A673 (cell line): ENCODE measurements around the gene ANKRD53. TPM values are rescaled to one million over a fixed set of nuclear protein-coding genes. Genes with fewer than 3 reads are reported as not detected.
A peak's percentile ranks its signal among the peaks of the same experiment; 100 is the strongest.

Source experiments
- BruUV-seq: library from RNA; stranded (reverse); fragments of 400-500 nt; replicated peaks from 2 replicates; lab custom pipeline; 2021; lab: Mats Ljungman, UMichigan
- CTCF ChIA-PET: fragments of 300-600 bp; sonication (Branson Sonifier 250); formaldehyde crosslinking; loops from one replicate; lab custom pipeline; 2022; ENCODE audit warnings: antibody characterized with exemption; lab: Charles Lee
- POLR2A ChIA-PET: fragments of 300-600 bp; sonication (Branson Sonifier 250); formaldehyde crosslinking; loops from one replicate; lab custom pipeline; 2022; ENCODE audit warnings: antibody characterized with exemption; ENCODE audit not compliant: low non-redundant PET; lab: Charles Lee
- DNase-seq: peaks from one replicate; pipeline ENCODE4 v3.0.0-alpha.2; 2015; ENCODE audit warnings: low spot score
- H3K27ac ChIP-seq: fragments of 200-600 bp; sonication (generic); 2 replicates; pipeline ENCODE4 v1.5.1; 2016; ENCODE audit warnings: mixed run types, low read depth, mild to moderate bottlenecking, mixed read lengths, antibody characterized with exemption, low read length; ENCODE audit not compliant: poor library complexity, severe bottlenecking
- H3K27me3 ChIP-seq: fragments of 200-600 bp; sonication (generic); replicated peaks from 2 replicates; pipeline ENCODE4 v1.6.1; 2017; ENCODE audit warnings: mixed run types, low read depth, mild to moderate bottlenecking, mixed read lengths, antibody characterized with exemption, low read length; ENCODE audit not compliant: insufficient read depth, poor library complexity
- H3K36me3 ChIP-seq: fragments of 200-600 bp; sonication (generic); 2 replicates; pipeline ENCODE4 v1.6.1; 2016; ENCODE audit warnings: mixed run types, mild to moderate bottlenecking, mixed read lengths, antibody characterized with exemption, low read length; ENCODE audit not compliant: insufficient read depth, poor library complexity, severe bottlenecking
- H3K4me1 ChIP-seq: fragments of 200-600 bp; sonication (generic); 2 replicates; pipeline ENCODE4 v1.6.1; 2017; ENCODE audit warnings: mixed run types, mild to moderate bottlenecking, mixed read lengths, antibody characterized with exemption, low read length; ENCODE audit not compliant: insufficient read depth, poor library complexity, severe bottlenecking
- H3K4me3 ChIP-seq: fragments of 200-600 bp; sonication (generic); 2 replicates; pipeline ENCODE4 v1.5.1; 2016; ENCODE audit warnings: low read depth, mixed run types, mild to moderate bottlenecking, mixed read lengths, low read length; ENCODE audit not compliant: poor library complexity, severe bottlenecking
- H3K9me3 ChIP-seq: fragments of 200-600 bp; sonication (generic); 2 replicates; pipeline ENCODE4 v1.6.1; 2016; ENCODE audit warnings: mixed run types, low read depth, mild to moderate bottlenecking, mixed read lengths, antibody characterized with exemption, low read length; ENCODE audit not compliant: poor library complexity, severe bottlenecking
- EZH2 ChIP-seq: fragments of 200-600 bp; sonication (generic); IDR thresholded peaks from 2 replicates; pipeline ENCODE4 v1.6.1; 2017; ENCODE audit warnings: borderline replicate concordance, low read depth, mild to moderate bottlenecking, mixed read lengths, antibody characterized with exemption, low read length; ENCODE audit not compliant: poor library complexity, severe bottlenecking
- intact Hi-C: fragments of 100-400 bp; cut with micrococcal nuclease; formaldehyde crosslinking; loops from one replicate; pipeline ENCODE4 v1.10.0; 2022; ENCODE audit not compliant: unreplicated experiment
- total RNA-seq: library from RNA; stranded (reverse); gene quantifications from 2 replicates; pipeline ENCODE4 v1.2.3, GENCODE V29; 2021
- TF ChIP-seq, protein P1 (sequence below): fragments of 300-800, 200-600 bp; sonication (generic); conservative IDR thresholded peaks from 2 replicates; pipeline ENCODE4 v1.5.1; 2017; ENCODE audit warnings: low read depth, mild to moderate bottlenecking, antibody characterized with exemption, low read length, moderate library complexity, mixed read lengths

Gene ANKRD53
- total RNA-seq, 1 experiment from 2014 or later = 0.64 TPM

DNA sequence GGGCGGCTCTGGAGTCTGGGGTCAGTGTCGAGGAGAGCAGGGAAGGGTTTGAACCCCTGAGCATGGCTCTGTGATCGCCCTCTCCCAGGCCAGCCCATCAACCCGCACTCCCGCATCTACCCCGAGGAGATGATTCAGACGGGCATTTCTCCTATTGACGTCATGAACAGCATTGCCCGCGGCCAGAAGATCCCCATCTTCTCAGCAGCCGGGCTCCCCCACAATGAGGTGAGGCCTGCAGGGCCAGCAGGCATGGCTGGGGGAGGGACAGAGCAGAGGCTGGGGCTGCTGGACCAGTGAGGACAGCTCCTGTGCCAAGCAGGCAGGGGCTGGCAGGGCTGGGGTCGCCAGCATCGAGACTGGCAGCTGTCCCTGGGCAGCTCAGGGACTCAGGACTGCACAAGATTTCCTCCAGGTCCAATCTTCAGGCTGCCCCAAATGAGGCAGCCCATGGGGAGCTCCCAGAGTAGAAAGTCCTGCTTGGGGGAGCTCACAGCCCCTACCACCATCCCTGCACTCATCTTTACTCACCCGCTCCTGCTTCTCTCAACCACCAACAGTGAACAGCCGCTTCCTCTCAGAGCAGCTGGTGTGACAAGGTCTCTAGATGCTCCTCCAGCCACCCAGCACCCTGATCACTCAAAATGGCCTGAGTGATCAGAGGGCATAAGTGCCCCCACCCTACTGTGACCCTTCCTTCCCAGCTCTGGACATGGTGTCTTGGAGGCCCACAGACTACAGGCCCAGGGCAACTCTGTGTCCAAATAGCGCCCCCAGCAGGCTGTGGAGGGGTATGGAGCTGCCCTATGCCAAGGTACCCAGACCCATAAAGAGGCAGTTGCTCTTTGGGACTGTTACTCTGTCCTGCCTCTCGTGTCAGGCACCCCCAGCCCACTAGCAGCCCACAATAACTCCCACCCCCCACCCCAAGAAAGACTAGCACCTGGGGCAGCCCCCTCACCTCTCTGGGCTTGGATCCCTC, 18.3 kb upstream of the ANKRD53 start:
- H3K36me3 ChIP-seq = no peaks in the 10 kb centered on the region
- CTCF ChIA-PET = no interaction called here
- DNase-seq = no peak
- no peaks in the 10 kb centered on the region for H3K27me3 ChIP-seq
- no peaks in the 10 kb centered on the region for H3K9me3 ChIP-seq
- BruUV-seq = no TSS peak
- no peak overlapping the region for H3K4me3 ChIP-seq
- no peak overlapping the region for H3K27ac ChIP-seq
- no peaks in the 10 kb centered on the region for H3K4me1 ChIP-seq
- POLR2A ChIA-PET = no interaction called here
- TF ChIP-seq, protein P1, sequence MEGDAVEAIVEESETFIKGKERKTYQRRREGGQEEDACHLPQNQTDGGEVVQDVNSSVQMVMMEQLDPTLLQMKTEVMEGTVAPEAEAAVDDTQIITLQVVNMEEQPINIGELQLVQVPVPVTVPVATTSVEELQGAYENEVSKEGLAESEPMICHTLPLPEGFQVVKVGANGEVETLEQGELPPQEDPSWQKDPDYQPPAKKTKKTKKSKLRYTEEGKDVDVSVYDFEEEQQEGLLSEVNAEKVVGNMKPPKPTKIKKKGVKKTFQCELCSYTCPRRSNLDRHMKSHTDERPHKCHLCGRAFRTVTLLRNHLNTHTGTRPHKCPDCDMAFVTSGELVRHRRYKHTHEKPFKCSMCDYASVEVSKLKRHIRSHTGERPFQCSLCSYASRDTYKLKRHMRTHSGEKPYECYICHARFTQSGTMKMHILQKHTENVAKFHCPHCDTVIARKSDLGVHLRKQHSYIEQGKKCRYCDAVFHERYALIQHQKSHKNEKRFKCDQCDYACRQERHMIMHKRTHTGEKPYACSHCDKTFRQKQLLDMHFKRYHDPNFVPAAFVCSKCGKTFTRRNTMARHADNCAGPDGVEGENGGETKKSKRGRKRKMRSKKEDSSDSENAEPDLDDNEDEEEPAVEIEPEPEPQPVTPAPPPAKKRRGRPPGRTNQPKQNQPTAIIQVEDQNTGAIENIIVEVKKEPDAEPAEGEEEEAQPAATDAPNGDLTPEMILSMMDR = peak; percentile 46
- no peak for TF ChIP-seq EZH2
- intact Hi-C loops = no loop called here

DNA sequence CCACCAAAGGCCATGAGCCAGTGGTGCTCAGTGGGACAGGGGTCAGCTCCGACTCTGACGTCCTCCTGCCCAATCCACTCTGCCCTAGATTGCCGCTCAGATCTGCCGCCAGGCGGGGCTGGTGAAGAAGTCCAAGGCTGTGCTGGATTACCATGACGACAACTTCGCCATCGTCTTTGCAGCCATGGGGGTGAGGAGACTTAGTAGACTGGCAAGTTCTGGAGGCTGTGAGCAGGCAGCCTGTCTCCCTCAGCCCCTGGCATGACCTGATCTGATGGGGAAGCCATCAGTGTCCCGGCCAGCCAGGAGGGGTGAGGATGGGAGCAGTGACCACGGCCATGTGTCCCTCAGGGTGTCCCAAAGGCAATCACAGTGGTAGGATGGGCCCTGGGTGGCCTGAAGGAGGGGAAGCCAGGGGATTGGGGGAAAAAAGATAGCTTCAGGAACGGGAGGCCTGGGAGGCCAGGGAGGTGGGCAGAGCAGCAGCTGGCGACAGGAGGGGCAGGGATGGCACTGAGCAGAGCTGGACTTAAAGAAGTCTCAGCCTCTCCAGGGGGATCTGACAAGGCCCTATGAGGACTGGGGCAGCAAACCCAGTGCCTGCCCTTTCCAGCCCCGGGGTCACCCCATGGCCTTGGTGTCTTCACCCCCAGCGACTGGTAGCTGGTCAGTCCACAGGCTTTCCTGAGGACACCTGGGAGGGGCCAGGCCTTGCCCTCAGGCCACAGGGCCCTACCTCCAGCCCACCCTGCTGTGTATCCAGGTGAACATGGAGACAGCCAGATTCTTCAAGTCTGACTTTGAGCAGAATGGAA, 17.4 kb upstream of the ANKRD53 start:
- intact Hi-C loops = no loop called here
- H3K4me3 ChIP-seq = no peak overlapping the region
- no peak for DNase-seq
- no TSS peak for BruUV-seq
- H3K36me3 ChIP-seq = no peaks in the 10 kb centered on the region
- no peaks in the 10 kb centered on the region for H3K27me3 ChIP-seq
- no peaks in the 10 kb centered on the region for H3K9me3 ChIP-seq
- TF ChIP-seq, protein P1 = no peak
- TF ChIP-seq EZH2 = no peak
- ChIA-PET CTCF (no interaction called here), POLR2A (no interaction called here)
- H3K4me1 ChIP-seq = no peaks in the 10 kb centered on the region
- H3K27ac ChIP-seq = no peak overlapping the region

DNA sequence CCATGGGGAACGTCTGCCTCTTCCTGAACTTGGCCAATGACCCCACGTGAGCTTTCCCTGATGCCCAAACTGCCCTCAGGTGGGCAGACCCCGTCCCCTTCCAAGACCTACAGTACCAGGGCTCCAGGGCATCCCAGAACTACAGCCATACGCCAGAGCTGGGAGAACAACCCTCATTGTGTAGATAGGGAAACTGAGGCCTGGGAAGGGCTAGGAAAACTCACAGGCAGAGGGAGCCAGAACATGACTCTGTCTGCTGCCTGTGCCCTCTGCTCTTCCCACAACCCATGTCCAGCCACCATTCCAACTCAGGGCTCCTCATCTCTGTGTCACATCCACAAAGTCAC, 16.8 kb upstream of the ANKRD53 start:
- CTCF ChIA-PET = no interaction called here
- Histone ChIP-seq H3K9me3 (no peaks in the 10 kb centered on the region), H3K4me1 (no peaks in the 10 kb centered on the region), H3K27ac (no peak overlapping the region), H3K4me3 (no peak overlapping the region), H3K36me3 (no peaks in the 10 kb centered on the region), H3K27me3 (no peaks in the 10 kb centered on the region)
- no TSS peak for BruUV-seq
- no peak for DNase-seq
- intact Hi-C loops = no loop called here
- POLR2A ChIA-PET = no interaction called here
- TF ChIP-seq, protein P1 = no peak
